ENCODE measurements around the gene IL10RB. TPM values are rescaled to one million over a fixed set of nuclear protein-coding genes. Genes with fewer than 3 reads are reported as not detected.

Gene IL10RB
- total RNA-seq, 3 donors from 2014 or later (not counting 1 experiment from before 2014, with no cell fraction given) = 18.4 to 27.8 (median 27.3) TPM

DNA sequence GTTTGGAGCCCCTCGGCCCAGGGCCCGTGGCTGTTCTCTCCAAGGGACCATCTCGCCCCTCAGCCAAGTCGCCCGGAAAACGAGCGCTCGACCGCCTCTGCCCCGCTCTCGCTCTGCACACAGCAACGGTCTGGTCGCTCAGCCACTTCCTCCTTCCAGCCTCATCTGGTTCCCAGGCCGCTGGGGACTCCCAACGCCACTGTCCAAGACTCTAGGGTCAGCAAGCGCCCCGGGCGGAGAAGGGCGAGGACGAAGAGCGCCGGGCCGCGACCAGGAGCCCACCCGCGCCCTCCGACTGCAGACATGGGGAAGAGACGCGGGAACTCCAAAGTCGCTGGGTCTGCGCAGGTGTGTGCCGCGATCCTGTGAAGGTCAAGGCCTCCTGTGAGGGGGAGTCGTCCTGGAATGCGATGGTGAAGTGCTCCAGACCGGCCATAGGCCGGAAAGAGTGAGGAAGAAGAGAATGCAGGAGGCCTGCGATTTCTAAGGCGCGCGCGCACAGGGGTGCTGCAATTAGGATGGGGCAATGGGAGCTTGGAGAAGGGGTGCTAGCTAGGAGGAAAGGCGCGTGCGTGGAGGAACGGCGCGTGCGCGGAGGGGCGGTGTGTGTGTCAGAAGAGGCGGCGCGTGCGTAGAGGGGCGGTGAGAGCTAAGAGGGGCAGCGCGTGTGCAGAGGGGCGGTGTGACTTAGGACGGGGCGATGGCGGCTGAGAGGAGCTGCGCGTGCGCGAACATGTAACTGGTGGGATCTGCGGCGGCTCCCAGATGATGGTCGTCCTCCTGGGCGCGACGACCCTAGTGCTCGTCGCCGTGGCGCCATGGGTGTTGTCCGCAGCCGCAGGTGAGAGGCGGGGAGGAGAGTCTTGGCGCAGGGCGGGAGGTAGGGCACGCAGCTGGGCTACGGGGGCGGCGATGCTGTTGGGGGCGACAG is 58.4 kb downstream of the IL10RB start, which contains the start of gene IFNAR1:
IFNAR1 (plus strand) TSS at position 680 of the 931 bp plus-strand sequence; CDS start at position 766, 86 bp downstream.
- no peaks in the 10 kb centered on the region for H3K9me3 ChIP-seq (ENCODE audit: control insufficient read depth, insufficient read depth, low read length)
- H3K4me1 ChIP-seq (ENCODE audit: control insufficient read depth, insufficient read depth, low read length) = peaks cover 22% of the 10 kb centered on the region
- intact Hi-C loops (cut with micrococcal nuclease) = loop anchor here (2.0 to 5.0 kb wide), 5 partner anchors 38 to 120 kb away; no protein-coding TSS in a partner anchor
- H3K27ac ChIP-seq (ENCODE audit: low read length) = peak within 1 kb of the TSS; percentile 96
- no peaks in the 10 kb centered on the region for H3K36me3 ChIP-seq (ENCODE audit: control insufficient read depth, insufficient read depth, low read length)
- ATAC-seq = peak; percentile 81 to 97 (median 91)
- DNase-seq = peak; percentile 97 to 100
- under 1% methylated on average over 86 of the region's 86 CpGs for WGBS (ENCODE audit: insufficient coverage)
- no peak within 1 kb of the TSS for H3K27ac Mint-ChIP-seq
- H3K9me3 Mint-ChIP-seq = no peaks in the 10 kb centered on the region
- H3K4me3 ChIP-seq (ENCODE audit: low read length) = peak within 1 kb of the TSS; percentile 98
- peaks cover 3 to 8% of the 10 kb centered on the region in 2 donors for H3K27me3 Mint-ChIP-seq (ENCODE audit: low read depth in 2 of 2)
- peaks cover 12 to 17% of the 10 kb centered on the region in 2 donors for H3K4me1 Mint-ChIP-seq
- H3K27me3 ChIP-seq (ENCODE audit: control insufficient read depth, insufficient read depth, low read length) = no peaks in the 10 kb centered on the region
- TF ChIP-seq, protein P1, sequence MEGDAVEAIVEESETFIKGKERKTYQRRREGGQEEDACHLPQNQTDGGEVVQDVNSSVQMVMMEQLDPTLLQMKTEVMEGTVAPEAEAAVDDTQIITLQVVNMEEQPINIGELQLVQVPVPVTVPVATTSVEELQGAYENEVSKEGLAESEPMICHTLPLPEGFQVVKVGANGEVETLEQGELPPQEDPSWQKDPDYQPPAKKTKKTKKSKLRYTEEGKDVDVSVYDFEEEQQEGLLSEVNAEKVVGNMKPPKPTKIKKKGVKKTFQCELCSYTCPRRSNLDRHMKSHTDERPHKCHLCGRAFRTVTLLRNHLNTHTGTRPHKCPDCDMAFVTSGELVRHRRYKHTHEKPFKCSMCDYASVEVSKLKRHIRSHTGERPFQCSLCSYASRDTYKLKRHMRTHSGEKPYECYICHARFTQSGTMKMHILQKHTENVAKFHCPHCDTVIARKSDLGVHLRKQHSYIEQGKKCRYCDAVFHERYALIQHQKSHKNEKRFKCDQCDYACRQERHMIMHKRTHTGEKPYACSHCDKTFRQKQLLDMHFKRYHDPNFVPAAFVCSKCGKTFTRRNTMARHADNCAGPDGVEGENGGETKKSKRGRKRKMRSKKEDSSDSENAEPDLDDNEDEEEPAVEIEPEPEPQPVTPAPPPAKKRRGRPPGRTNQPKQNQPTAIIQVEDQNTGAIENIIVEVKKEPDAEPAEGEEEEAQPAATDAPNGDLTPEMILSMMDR (IDR thresholded peaks at IDR 0.05) = no peak
- H3K4me3 Mint-ChIP-seq = no peak within 1 kb of the TSS
- H3K36me3 Mint-ChIP-seq = no peaks in the 10 kb centered on the region

DNA sequence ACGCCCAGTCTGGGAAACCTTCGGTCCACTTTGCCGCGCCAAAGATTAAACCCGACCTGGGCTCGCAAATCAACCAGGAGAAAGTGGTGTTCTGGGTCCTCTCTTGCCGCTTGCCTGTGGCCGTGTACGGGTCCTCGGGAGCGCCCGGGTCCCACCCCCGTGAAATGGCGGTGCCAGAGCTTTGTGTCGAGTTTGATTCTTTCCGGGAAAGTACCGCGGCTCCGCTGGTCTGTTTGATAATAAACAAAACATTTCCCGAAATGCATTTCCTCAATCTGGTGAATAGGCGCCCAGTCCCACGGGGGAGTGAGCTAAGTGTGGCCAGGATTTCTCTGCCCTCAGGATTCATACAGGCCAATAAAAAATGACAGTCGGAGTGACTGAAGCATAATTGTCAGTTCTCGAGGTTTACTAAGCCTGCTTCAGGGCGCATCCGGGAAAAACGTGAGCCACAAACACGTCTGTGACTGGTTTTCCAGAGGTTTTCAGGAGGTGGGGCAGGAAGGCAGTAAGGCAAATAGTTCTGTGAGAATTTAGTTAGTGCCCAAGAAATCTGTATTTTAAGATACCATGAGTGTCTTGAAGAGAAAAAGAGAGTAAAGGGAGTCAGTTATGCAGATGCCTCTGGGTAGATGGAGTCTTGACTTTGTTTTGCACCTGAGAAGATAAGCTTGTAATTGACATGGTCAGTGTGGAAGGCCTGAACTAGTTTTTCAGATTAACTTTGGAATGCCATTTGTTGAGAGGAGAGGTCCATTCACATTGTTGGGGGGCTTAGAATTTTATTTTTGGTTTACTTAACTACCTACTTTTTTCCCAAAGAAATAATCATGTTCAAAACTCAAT is 59.3 kb downstream of the IL10RB start:
- H3K9me3 ChIP-seq (ENCODE audit: control insufficient read depth, insufficient read depth, low read length) = no peaks in the 10 kb centered on the region
- H3K27me3 ChIP-seq (ENCODE audit: control insufficient read depth, insufficient read depth, low read length) = no peaks in the 10 kb centered on the region
- peak overlapping the region; percentile 98 for H3K4me3 ChIP-seq (ENCODE audit: low read length)
- H3K27ac ChIP-seq (ENCODE audit: low read length) = peak overlapping the region; percentile 96
- H3K9me3 Mint-ChIP-seq = no peaks in the 10 kb centered on the region
- no peak overlapping the region for H3K4me3 Mint-ChIP-seq
- DNase-seq (peak; percentile 68 to 89), ATAC-seq (peak; percentile 54 to 73 (median 59))
- no peaks in the 10 kb centered on the region for H3K27me3 Mint-ChIP-seq (ENCODE audit: low read depth in 2 of 2)
- H3K4me1 Mint-ChIP-seq = peaks cover 12 to 22% of the 10 kb centered on the region in 2 donors
- peaks cover under 1% of the 10 kb centered on the region for H3K36me3 ChIP-seq (ENCODE audit: control insufficient read depth, insufficient read depth, low read length)
- H3K36me3 Mint-ChIP-seq = no peaks in the 10 kb centered on the region
- intact Hi-C loops (cut with micrococcal nuclease) = loop anchor here (2.0 to 5.0 kb wide), 4 partner anchors 37 to 121 kb away; no protein-coding TSS in a partner anchor
- WGBS (ENCODE audit: insufficient coverage) = under 1% methylated on average over 28 of the region's 28 CpGs
- H3K4me1 ChIP-seq (ENCODE audit: control insufficient read depth, insufficient read depth, low read length) = peaks cover 22% of the 10 kb centered on the region
- H3K27ac Mint-ChIP-seq = no peak overlapping the region
- TF ChIP-seq, protein P1 (IDR thresholded peaks at IDR 0.05) = no peak

DNA sequence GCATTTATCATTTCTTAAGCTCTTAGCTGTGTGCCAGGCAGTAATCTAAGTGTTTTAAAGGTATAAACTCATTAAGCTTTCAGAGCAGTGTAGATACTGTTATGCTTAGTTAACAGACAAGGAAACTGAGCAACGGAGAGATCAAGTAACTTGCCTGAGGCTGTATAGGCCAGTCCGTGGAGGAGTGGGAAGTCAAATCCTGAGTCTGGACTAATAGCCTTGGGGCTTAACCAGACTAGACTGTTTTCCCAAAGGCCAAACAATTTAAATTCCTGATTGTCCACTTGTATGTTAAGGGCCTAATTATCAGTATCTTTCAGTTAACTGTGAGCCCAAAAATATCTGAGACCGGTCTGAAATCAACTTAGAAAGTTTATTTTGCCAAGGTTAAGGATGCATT is 61.2 kb downstream of the IL10RB start:
- peaks cover 4% of the 10 kb centered on the region for H3K36me3 Mint-ChIP-seq
- WGBS (ENCODE audit: insufficient coverage) = 93% methylated on average over 3 of the region's 3 CpGs
- Histone ChIP-seq H3K36me3 (ENCODE audit: control insufficient read depth, insufficient read depth, low read length) (peaks cover 7% of the 10 kb centered on the region), H3K27ac (ENCODE audit: low read length) (no peak overlapping the region), H3K9me3 (ENCODE audit: control insufficient read depth, insufficient read depth, low read length) (no peaks in the 10 kb centered on the region), H3K27me3 (ENCODE audit: control insufficient read depth, insufficient read depth, low read length) (no peaks in the 10 kb centered on the region), H3K4me1 (ENCODE audit: control insufficient read depth, insufficient read depth, low read length) (peaks cover 39% of the 10 kb centered on the region), H3K4me3 (ENCODE audit: low read length) (no peak overlapping the region)
- intact Hi-C loops (cut with micrococcal nuclease) = loop anchor here (5.0 kb wide), 1 partner anchor 35 kb away; no protein-coding TSS in a partner anchor
- no peaks in the 10 kb centered on the region for H3K27me3 Mint-ChIP-seq (ENCODE audit: low read depth in 2 of 2)
- no peak for DNase-seq
- H3K4me1 Mint-ChIP-seq = peaks cover 21 to 41% of the 10 kb centered on the region in 2 donors
- no peak for ATAC-seq
- TF ChIP-seq, protein P1 (IDR thresholded peaks at IDR 0.05) = no peak
- peaks cover 0 to 2% of the 10 kb centered on the region in 2 donors for H3K9me3 Mint-ChIP-seq
- H3K4me3 Mint-ChIP-seq = peak overlapping the region; percentile 9
- H3K27ac Mint-ChIP-seq = no peak overlapping the region

All from natural killer cell (primary cell).